LNCAP (cell line): ENCODE measurements around the gene TAS2R38.

ENCODE experiments used
- TF ChIP-seq, protein P1 (sequence below): fragments of 450-650 bp; IDR thresholded peaks from 2 replicates; pipeline ENCODE4 v1.5.1; 2017; ENCODE audit warnings: mild to moderate bottlenecking

The TAS2R38 gene

GRCh38 chr7:141960687-141961422 lies 12.7 kb downstream of the TAS2R38 start:
- TF ChIP-seq, protein P1, sequence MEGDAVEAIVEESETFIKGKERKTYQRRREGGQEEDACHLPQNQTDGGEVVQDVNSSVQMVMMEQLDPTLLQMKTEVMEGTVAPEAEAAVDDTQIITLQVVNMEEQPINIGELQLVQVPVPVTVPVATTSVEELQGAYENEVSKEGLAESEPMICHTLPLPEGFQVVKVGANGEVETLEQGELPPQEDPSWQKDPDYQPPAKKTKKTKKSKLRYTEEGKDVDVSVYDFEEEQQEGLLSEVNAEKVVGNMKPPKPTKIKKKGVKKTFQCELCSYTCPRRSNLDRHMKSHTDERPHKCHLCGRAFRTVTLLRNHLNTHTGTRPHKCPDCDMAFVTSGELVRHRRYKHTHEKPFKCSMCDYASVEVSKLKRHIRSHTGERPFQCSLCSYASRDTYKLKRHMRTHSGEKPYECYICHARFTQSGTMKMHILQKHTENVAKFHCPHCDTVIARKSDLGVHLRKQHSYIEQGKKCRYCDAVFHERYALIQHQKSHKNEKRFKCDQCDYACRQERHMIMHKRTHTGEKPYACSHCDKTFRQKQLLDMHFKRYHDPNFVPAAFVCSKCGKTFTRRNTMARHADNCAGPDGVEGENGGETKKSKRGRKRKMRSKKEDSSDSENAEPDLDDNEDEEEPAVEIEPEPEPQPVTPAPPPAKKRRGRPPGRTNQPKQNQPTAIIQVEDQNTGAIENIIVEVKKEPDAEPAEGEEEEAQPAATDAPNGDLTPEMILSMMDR = no peak

GRCh38 chr7:141956084-141956483 lies 17.5 kb downstream of the TAS2R38 start:
- TF ChIP-seq, protein P1 = no peak

- TF ChIP-seq, protein P1 = no peak
Observed at GRCh38 chr7:141954334-141954733, 19.2 kb downstream of the TAS2R38 start.

DNA sequence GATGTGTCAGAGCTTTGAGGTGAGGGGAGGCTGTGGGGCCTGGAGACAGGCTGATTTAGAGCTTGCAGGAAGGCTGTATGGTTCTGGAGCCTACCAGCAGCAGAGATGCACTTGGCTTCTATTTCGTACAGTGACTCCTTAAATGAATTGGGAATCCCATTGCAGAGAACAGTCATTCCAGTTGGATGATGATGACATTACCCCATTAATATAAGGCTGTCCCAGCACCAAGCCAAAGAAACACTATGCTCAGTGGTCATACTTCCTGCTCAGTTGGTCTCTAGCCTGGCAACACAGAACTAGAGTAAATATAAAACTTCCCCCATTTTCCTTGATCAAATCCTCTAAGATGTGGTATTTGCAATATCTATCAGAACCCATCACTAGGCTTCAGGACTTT lies 21.1 kb downstream of the TAS2R38 start:
- TF ChIP-seq, protein P1 = no peak

- TF ChIP-seq, protein P1 = no peak
Observed at GRCh38 chr7:141950806-141951205, 22.8 kb downstream of the TAS2R38 start.

- TF ChIP-seq, protein P1 = no peak
Observed at GRCh38 chr7:141949911-141950310, 23.7 kb downstream of the TAS2R38 start.

GRCh38 chr7:141949451-141949850 lies 24.1 kb downstream of the TAS2R38 start:
- TF ChIP-seq, protein P1 = no peak

GRCh38 chr7:141949021-141949420 lies 24.6 kb downstream of the TAS2R38 start:
- TF ChIP-seq, protein P1 = no peak
